Neutrophil (primary cell): Measurements from ENCODE around the gene TMEM131.

ENCODE experiments used
- H3K27ac ChIP-seq: fragments of 200-600 bp; sonication (generic); 2 replicates; pipeline ENCODE4 v1.5.1; 2016; ENCODE audit warnings: mild to moderate bottlenecking, moderate library complexity
- H3K27me3 ChIP-seq: fragments of 200-600 bp; sonication (generic); 2 replicates; pipeline ENCODE4 v1.6.0; 2016; ENCODE audit warnings: mild to moderate bottlenecking
- H3K36me3 ChIP-seq: fragments of 200-600 bp; sonication (generic); 2 replicates; pipeline ENCODE4 v1.5.1; 2017
- H3K4me1 ChIP-seq, 2 experiments: fragments of 200-600 bp in 1 of 2; sonication (generic) in 1 of 2; 1 replicate in 1 of 2; 2 replicates in 1 of 2; pipeline versions ENCODE4 v1.5.1 to v1.6.1; 2013 to 2016; ENCODE audit warnings: low read depth in 1 of 2, low read length in 1 of 2, mild to moderate bottlenecking in 1 of 2, moderate library complexity in 1 of 2; ENCODE audit not compliant: control insufficient read depth in 1 of 2, insufficient read depth in 1 of 2
- H3K4me3 ChIP-seq, 2 experiments: fragments of 200-600 bp in 1 of 2; sonication (generic) in 1 of 2; 1 replicate in 1 of 2; 2 replicates in 1 of 2; pipeline ENCODE4 v1.5.1; 2013 to 2016; ENCODE audit warnings: low read depth in 1 of 2, low read length in 1 of 2, mild to moderate bottlenecking in 1 of 2, moderate library complexity in 1 of 2
- H3K9me3 ChIP-seq: fragments of 200-600 bp; sonication (generic); 2 replicates; pipeline ENCODE4 v1.5.1; 2016
- CTCF ChIP-seq: fragments of 200-600 bp; sonication (generic); IDR thresholded peaks from 2 replicates; pipeline ENCODE4 v1.5.1; 2016; ENCODE audit warnings: antibody characterized with exemption

TMEM131 gene

GRCh38 chr2:97726261-97727064 is 269.3 kb downstream of the TMEM131 start:
- no peak overlapping the region for H3K4me3 ChIP-seq
- TF ChIP-seq CTCF = no peak
- H3K27ac ChIP-seq = no peak overlapping the region
- no peaks in the 10 kb centered on the region for H3K9me3 ChIP-seq
- H3K4me1 ChIP-seq = peaks cover 13 to 14% of the 10 kb centered on the region in 2 experiments
- H3K36me3 ChIP-seq = no peaks in the 10 kb centered on the region
- H3K27me3 ChIP-seq = peaks cover 8% of the 10 kb centered on the region

- no peak for TF ChIP-seq CTCF
- H3K36me3 ChIP-seq = no peaks in the 10 kb centered on the region
- peaks cover 8% of the 10 kb centered on the region for H3K27me3 ChIP-seq
- no peak overlapping the region for H3K27ac ChIP-seq
- H3K9me3 ChIP-seq = no peaks in the 10 kb centered on the region
- H3K4me1 ChIP-seq = peaks cover 13 to 14% of the 10 kb centered on the region in 2 experiments
- no peak overlapping the region for H3K4me3 ChIP-seq
Measured at GRCh38 chr2:97724946-97725688, 270.6 kb downstream of the TMEM131 start.

DNA sequence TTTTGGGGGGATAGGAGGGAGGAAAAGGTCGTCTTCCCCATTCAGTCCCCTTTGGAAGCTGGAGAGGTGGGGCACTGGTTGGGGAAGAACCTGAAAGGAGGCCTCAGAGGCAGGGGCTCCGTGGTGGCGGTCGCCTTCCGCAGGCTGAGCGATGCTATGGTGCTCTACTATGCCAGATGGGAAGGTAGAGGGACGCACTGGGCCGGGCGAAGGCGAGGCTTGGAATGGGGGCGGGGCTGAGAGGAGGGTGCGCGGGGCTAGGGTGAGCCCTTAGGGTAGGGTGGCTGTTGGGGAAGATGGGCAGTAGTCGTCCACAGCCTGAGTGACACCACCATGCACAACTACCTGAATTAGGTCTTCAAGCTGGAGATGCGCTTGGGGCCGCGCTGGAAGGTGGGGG is 271.2 kb downstream of the TMEM131 start:
- Histone ChIP-seq H3K4me1 (peaks cover 17% of the 10 kb centered on the region in 2 experiments), H3K9me3 (no peaks in the 10 kb centered on the region), H3K27ac (no peak overlapping the region), H3K36me3 (no peaks in the 10 kb centered on the region), H3K4me3 (no peak overlapping the region), H3K27me3 (peaks cover 8% of the 10 kb centered on the region)
- no peak for TF ChIP-seq CTCF

DNA sequence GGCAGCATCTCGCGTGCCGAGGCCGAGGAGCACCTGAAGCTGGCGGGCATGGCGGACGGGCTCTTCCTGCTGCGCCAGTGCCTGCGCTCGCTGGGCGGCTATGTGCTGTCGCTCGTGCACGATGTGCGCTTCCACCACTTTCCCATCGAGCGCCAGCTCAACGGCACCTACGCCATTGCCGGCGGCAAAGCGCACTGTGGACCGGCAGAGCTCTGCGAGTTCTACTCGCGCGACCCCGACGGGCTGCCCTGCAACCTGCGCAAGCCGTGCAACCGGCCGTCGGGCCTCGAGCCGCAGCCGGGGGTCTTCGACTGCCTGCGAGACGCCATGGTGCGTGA is 271.7 kb downstream of the TMEM131 start:
- H3K27me3 ChIP-seq = peaks cover 8% of the 10 kb centered on the region

More for the DNA sequence above, 271.7 kb downstream of the TMEM131 start:
- H3K27ac ChIP-seq = no peak overlapping the region
- no peak for TF ChIP-seq CTCF
- H3K4me3 ChIP-seq = no peak overlapping the region
- no peaks in the 10 kb centered on the region for H3K36me3 ChIP-seq
- peaks cover 21 to 22% of the 10 kb centered on the region in 2 experiments for H3K4me1 ChIP-seq
- no peaks in the 10 kb centered on the region for H3K9me3 ChIP-seq
